GM23248 (cell line): ENCODE measurements around the gene SPC24. TPM values are rescaled to one million over a fixed set of nuclear protein-coding genes. Genes with fewer than 3 reads are reported as not detected.

Experiments
- DNase-seq: peaks from one replicate; pipeline ENCODE4 v3.0.0-alpha.2; 2015
- H2AFZ ChIP-seq: fragments of 200-600 bp; sonication (generic); 2 replicates; pipeline ENCODE4 v1.6.1; 2016; ENCODE audit warnings: antibody characterized with exemption
- H3F3A ChIP-seq: fragments of 200-600 bp; sonication (generic); 2 replicates; pipeline ENCODE4 v1.6.1; 2016; ENCODE audit warnings: mild to moderate bottlenecking, antibody characterized with exemption, mixed run types; ENCODE audit not compliant: insufficient read depth
- H3K27ac ChIP-seq: fragments of 200-600 bp; sonication (generic); 2 replicates; pipeline ENCODE4 v1.5.1; 2016; ENCODE audit warnings: mild to moderate bottlenecking
- H3K27me3 ChIP-seq: fragments of 200-600 bp; sonication (generic); replicated peaks from 2 replicates; pipeline ENCODE4 v1.6.1; 2016; ENCODE audit warnings: mild to moderate bottlenecking; ENCODE audit not compliant: insufficient read depth
- H3K36me3 ChIP-seq: fragments of 200-600 bp; sonication (generic); 2 replicates; pipeline ENCODE4 v1.6.1; 2016; ENCODE audit warnings: low read depth, mild to moderate bottlenecking
- H3K4me1 ChIP-seq: fragments of 200-600 bp; sonication (generic); 2 replicates; pipeline ENCODE4 v1.6.1; 2016; ENCODE audit warnings: mild to moderate bottlenecking; ENCODE audit not compliant: insufficient read depth
- H3K4me2 ChIP-seq: fragments of 200-600 bp; sonication (generic); one replicate; pipeline ENCODE4 v1.6.1; 2016; ENCODE audit warnings: mild to moderate bottlenecking; ENCODE audit not compliant: unreplicated experiment
- H3K4me3 ChIP-seq: fragments of 200-600 bp; sonication (generic); 2 replicates; pipeline ENCODE4 v1.5.1; 2016; ENCODE audit warnings: mild to moderate bottlenecking
- H3K79me2 ChIP-seq: fragments of 200-600 bp; sonication (generic); 2 replicates; pipeline ENCODE4 v1.6.1; 2016; ENCODE audit warnings: mild to moderate bottlenecking; ENCODE audit not compliant: insufficient read depth
- H3K9ac ChIP-seq: fragments of 200-600 bp; sonication (generic); 2 replicates; pipeline ENCODE4 v1.6.1; 2016; ENCODE audit warnings: mild to moderate bottlenecking
- H3K9me2 ChIP-seq: fragments of 200-600 bp; sonication (generic); 2 replicates; pipeline ENCODE4 v1.6.1; 2016; ENCODE audit warnings: mixed run types, mild to moderate bottlenecking, moderate library complexity; ENCODE audit not compliant: insufficient read depth
- H3K9me3 ChIP-seq: fragments of 200-600 bp; sonication (generic); one replicate; pipeline ENCODE4 v1.6.1; 2017; ENCODE audit warnings: low read depth
- H4K20me1 ChIP-seq: fragments of 200-600 bp; sonication (generic); 2 replicates; pipeline ENCODE4 v1.6.0; 2016; ENCODE audit not compliant: insufficient read depth
- EZH2 ChIP-seq: fragments of 200-600 bp; sonication (generic); IDR thresholded peaks from 2 replicates; pipeline ENCODE4 v1.6.1; 2018; ENCODE audit warnings: antibody characterized with exemption, mild to moderate bottlenecking; ENCODE audit not compliant: insufficient read depth, poor library complexity, severe bottlenecking
- EZH2phosphoT487 ChIP-seq: fragments of 200-600 bp; sonication (generic); IDR thresholded peaks from 2 replicates; pipeline ENCODE4 v1.6.1; 2018; ENCODE audit warnings: antibody characterized with exemption, moderate library complexity, mild to moderate bottlenecking, low read depth; ENCODE audit not compliant: insufficient read depth
- WGBS, 2 experiments: methylation state at CpG; one replicate each; pipeline ENCODE4 v1.1.6; 2015 to 2017; ENCODE audit warnings: low lambda C conversion rate in 2 of 2, low coverage in 1 of 2; ENCODE audit errors: missing lambda C conversion rate in 2 of 2; 5-methylcytosine and 5-hydroxymethylcytosine counted together
- in situ Hi-C: fragments of 300-500 bp; cut with MboI; formaldehyde crosslinking; loops from 2 replicates; pipeline ENCODE4 v1.15.0; 2020
- polyA plus RNA-seq: library from polyadenylated mRNA; unstranded; fragments of >200 nt; fragmentation: Nextera tagmentation; extraction: Ambion mirVana; gene quantifications from 2 replicates; pipeline ENCODE4 v1.2.1, GENCODE V29; 2016
- total RNA-seq: library from RNA; depleted of rRNA; stranded (reverse); fragments of >200 nt; shearing (Covaris generic); gene quantifications from 2 replicates; pipeline ENCODE4 v1.2.3, GENCODE V29; 2014

Gene SPC24
- total and polyA plus RNA-seq, 2 experiments from 2014 or later: 14.8 to 19.8 TPM

GRCh38 chr19:11196406-11197287 lies 41.1 kb upstream of the SPC24 start:
- Histone ChIP-seq H3K4me1 (peaks cover 6% of the 10 kb centered on the region; the same call in 1 of the 2 replicates), H3K36me3 (peaks cover 6% of the 10 kb centered on the region; the same call in 1 of the 2 replicates), H3K9me2 (no peaks in the 10 kb centered on the region), H3K9me3 (no peaks in the 10 kb centered on the region), H2AFZ (peak overlapping the region; percentile 28; the same call in 1 of the 2 replicates), H3K27ac (peak overlapping the region; percentile 56), H3K4me3 (peak overlapping the region; percentile 90), H4K20me1 (no peaks in the 10 kb centered on the region), H3K9ac (peak overlapping the region; percentile 90), H3K4me2 (peak overlapping the region; percentile 75), H3K27me3 (no peaks in the 10 kb centered on the region), H3K79me2 (peaks cover 56% of the 10 kb centered on the region), H3F3A (peaks cover 14% of the 10 kb centered on the region)
- in situ Hi-C loops: no loop called here
- 4 to 6% methylated on average over 18 to 45 of the region's 47 CpGs for WGBS, 2 experiments
- peak; percentile 76 for DNase-seq
- TF ChIP-seq EZH2 (no peak), EZH2phosphoT487 (no peak)

GRCh38 chr19:11195681-11196080 lies 40.1 kb upstream of the SPC24 start:
- no peaks in the 10 kb centered on the region for H3K9me2 ChIP-seq
- no peaks in the 10 kb centered on the region for H3K9me3 ChIP-seq
- H3K79me2 ChIP-seq: peaks cover 66% of the 10 kb centered on the region
- H3K36me3 ChIP-seq: peaks cover 8% of the 10 kb centered on the region; the same call in 1 of the 2 replicates
- 48 to 57% methylated on average over 12 of the region's 12 CpGs for WGBS, 2 experiments
- TF ChIP-seq EZH2phosphoT487: no peak
- TF ChIP-seq EZH2: no peak
- peak overlapping the region; percentile 90 for H3K4me3 ChIP-seq
- in situ Hi-C loops: no loop called here
- H3K27ac ChIP-seq: no peak overlapping the region
- peaks cover 23% of the 10 kb centered on the region for H3F3A ChIP-seq
- peak overlapping the region; percentile 71 for H3K9ac ChIP-seq
- no peaks in the 10 kb centered on the region for H3K27me3 ChIP-seq
- H3K4me2 ChIP-seq: peak overlapping the region; percentile 84
- DNase-seq: no peak
- no peaks in the 10 kb centered on the region for H4K20me1 ChIP-seq
- H2AFZ ChIP-seq: no peak overlapping the region
- peaks cover 6% of the 10 kb centered on the region; the same call in 1 of the 2 replicates for H3K4me1 ChIP-seq

GRCh38 chr19:11194656-11195558 lies 39.3 kb upstream of the SPC24 start:
- Histone ChIP-seq H3K27ac (no peak overlapping the region), H3K27me3 (no peaks in the 10 kb centered on the region), H3K4me3 (peak overlapping the region; percentile 90), H4K20me1 (no peaks in the 10 kb centered on the region), H3K36me3 (peaks cover 8% of the 10 kb centered on the region; the same call in 1 of the 2 replicates), H3K9ac (peak overlapping the region; percentile 71), H2AFZ (no peak overlapping the region), H3K4me2 (peak overlapping the region; percentile 84), H3K79me2 (peaks cover 74% of the 10 kb centered on the region), H3K9me3 (no peaks in the 10 kb centered on the region), H3F3A (peaks cover 31% of the 10 kb centered on the region), H3K9me2 (no peaks in the 10 kb centered on the region), H3K4me1 (peaks cover 13% of the 10 kb centered on the region; the same call in 1 of the 2 replicates)
- WGBS, 2 experiments: 20 to 22% methylated on average over 14 to 20 of the region's 20 CpGs
- in situ Hi-C loops: no loop called here
- no peak for TF ChIP-seq EZH2phosphoT487
- peak; percentile 43 for DNase-seq

- Histone ChIP-seq H3F3A (peaks cover 38% of the 10 kb centered on the region), H3K27me3 (no peaks in the 10 kb centered on the region), H3K4me3 (no peak overlapping the region), H3K36me3 (peaks cover 8% of the 10 kb centered on the region; the same call in 1 of the 2 replicates), H3K4me2 (peak overlapping the region; percentile 84), H2AFZ (no peak overlapping the region), H3K79me2 (peaks cover 76% of the 10 kb centered on the region), H3K4me1 (peaks cover 18% of the 10 kb centered on the region; the same call in 1 of the 2 replicates), H3K9ac (no peak overlapping the region), H3K9me2 (no peaks in the 10 kb centered on the region), H3K9me3 (no peaks in the 10 kb centered on the region), H4K20me1 (no peaks in the 10 kb centered on the region), H3K27ac (no peak overlapping the region)
- DNase-seq: no peak
- TF ChIP-seq EZH2phosphoT487 (no peak), EZH2 (no peak)
- in situ Hi-C loops: no loop called here
- WGBS, 2 experiments: 89 to 94% methylated on average over 8 of the region's 8 CpGs
These were observed 38.6 kb upstream of the SPC24 start for GRCh38 chr19:11194173-11194572.
